ENCODE measurements around the gene CBX4.

DNA sequence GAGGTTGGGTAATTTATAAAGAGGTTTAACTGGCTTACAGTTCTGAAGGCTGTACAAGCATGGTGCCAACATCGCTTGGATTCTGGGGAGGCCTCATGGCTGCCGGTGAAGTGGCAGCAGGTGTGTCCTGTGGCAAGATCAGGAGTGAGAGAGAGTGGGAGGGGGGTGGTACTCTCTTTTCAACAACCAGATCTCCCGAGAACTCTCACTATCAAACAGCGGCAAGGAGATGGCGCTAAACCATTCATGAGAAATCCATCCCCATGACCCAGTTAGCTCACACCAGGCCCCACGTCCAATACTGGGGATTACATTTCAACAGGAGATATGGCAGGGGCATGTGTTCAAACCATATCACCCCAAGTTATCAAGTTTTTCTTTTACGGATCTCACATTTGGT is 44.0 kb upstream of the CBX4 start:
- TF ChIP-seq EZH2 (IDR thresholded peaks at IDR 0.05; ENCODE audit: insufficient read depth, poor library complexity, severe bottlenecking): no peak
- no peak for TF ChIP-seq EZH2phosphoT487 (IDR thresholded peaks at IDR 0.05; ENCODE audit: insufficient read depth, low read depth)

Measured in GM23248 (cell line).